Measurements from ENCODE around the gene CDH13. TPM values are rescaled to one million over a fixed set of nuclear protein-coding genes. Genes with fewer than 3 reads are reported as not detected.

The CDH13 gene
- total and polyA plus RNA-seq, 10 of the 15 experiments (the other 5 are each of a cell fraction or from before 2014, with no cell fraction given) = under 0.01 to 0.05 TPM; not detected in 8

DNA sequence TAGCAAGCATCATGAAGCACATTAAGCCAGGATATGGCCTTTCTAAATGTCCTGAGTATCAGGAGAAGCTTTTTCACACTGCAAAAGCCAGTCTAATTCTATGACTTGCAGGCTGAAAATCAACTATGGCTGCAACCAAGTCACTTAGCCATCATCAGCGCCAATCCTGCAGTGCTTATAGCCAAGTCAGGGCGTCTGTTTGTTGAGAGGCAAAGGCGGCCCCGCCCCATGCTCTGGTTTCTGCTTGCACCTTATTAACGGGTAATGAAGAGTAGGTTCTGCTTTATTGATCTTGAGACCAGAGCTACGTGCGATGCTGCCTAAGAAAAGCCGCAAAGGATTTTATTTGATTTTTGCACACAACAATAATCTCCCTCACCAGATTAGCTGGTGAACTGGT is 88.4 kb downstream of the CDH13 start:
- DNase-seq (ENCODE audit: low read depth, low spot score) (no peak), FAIRE-seq (no peak), ATAC-seq (no peak)
- H4K20me1 ChIP-seq (ENCODE audit: control insufficient read depth, insufficient read depth) = no peaks in the 10 kb centered on the region
- no peak overlapping the region for H2AFZ ChIP-seq (ENCODE audit: control insufficient read depth, low read depth, low read length)
- peaks cover 0 to 1% of the 10 kb centered on the region in 2 experiments; a peak in 2 of 4 replicates for H3K27me3 ChIP-seq (replicated peaks in 1 of 2; ENCODE audit: control insufficient read depth in 2 of 2, insufficient read depth in 2 of 2, low read length in 1 of 2)
- ChIA-PET POLR2A (no interaction called here), RAD21 (ENCODE audit: unreplicated experiment) (interaction anchor here (1.5 kb wide), 1 partner anchor 75 kb away, joined by 6 read pairs; no protein-coding TSS in a partner anchor), SMC1A (ENCODE audit: uncharacterized antibody, unreplicated experiment) (no interaction called here), CTCF (interaction anchor here (0.7 to 1.1 kb wide), 2 partner anchors 59 to 890 kb away, joined by 3 to 4 read pairs; no protein-coding TSS in a partner anchor)
- no peaks in the 10 kb centered on the region for H3K4me1 ChIP-seq (ENCODE audit: control insufficient read depth, insufficient read depth, low read length)
- no peak overlapping the region for H3K27ac ChIP-seq (ENCODE audit: control insufficient read depth, insufficient read depth)
- TF ChIP-seq, protein P1, sequence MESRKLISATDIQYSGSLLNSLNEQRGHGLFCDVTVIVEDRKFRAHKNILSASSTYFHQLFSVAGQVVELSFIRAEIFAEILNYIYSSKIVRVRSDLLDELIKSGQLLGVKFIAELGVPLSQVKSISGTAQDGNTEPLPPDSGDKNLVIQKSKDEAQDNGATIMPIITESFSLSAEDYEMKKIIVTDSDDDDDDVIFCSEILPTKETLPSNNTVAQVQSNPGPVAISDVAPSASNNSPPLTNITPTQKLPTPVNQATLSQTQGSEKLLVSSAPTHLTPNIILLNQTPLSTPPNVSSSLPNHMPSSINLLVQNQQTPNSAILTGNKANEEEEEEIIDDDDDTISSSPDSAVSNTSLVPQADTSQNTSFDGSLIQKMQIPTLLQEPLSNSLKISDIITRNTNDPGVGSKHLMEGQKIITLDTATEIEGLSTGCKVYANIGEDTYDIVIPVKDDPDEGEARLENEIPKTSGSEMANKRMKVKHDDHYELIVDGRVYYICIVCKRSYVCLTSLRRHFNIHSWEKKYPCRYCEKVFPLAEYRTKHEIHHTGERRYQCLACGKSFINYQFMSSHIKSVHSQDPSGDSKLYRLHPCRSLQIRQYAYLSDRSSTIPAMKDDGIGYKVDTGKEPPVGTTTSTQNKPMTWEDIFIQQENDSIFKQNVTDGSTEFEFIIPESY (IDR thresholded peaks at IDR 0.05) = no peak
- TF ChIP-seq FOS (IDR thresholded peaks at IDR 0.05; ENCODE audit: borderline replicate concordance, extremely low read depth, insufficient read length) (no peak), MTA2 (IDR thresholded peaks at IDR 0.05; ENCODE audit: low read depth) (no peak), ZNF217 (IDR thresholded peaks at IDR 0.05) (no peak), LARP7 (IDR thresholded peaks at IDR 0.05) (no peak), GABPA (IDR thresholded peaks at IDR 0.05; ENCODE audit: low read depth) (no peak), CBX5 (IDR thresholded peaks at IDR 0.05; ENCODE audit: low read depth) (no peak), CBX3 (IDR thresholded peaks at IDR 0.05; ENCODE audit: borderline replicate concordance, low read depth) (no peak), STAT1 (conservative IDR thresholded peaks at IDR 0.05) (no peak), POLR2A (IDR thresholded peaks at IDR 0.05; ENCODE audit: low read depth, low read length) (no peak), FOXM1 (IDR thresholded peaks at IDR 0.05; ENCODE audit: low read depth, low read length) (no peak), TCF7 (IDR thresholded peaks at IDR 0.05; ENCODE audit: borderline replicate concordance) (no peak), FOXK2 (IDR thresholded peaks at IDR 0.05) (no peak), POLR2AphosphoS2 (IDR thresholded peaks at IDR 0.05; ENCODE audit: low read depth, low read length) (no peak), RBBP5 (conservative IDR thresholded peaks at IDR 0.05) (no peak)
- TF ChIP-seq, protein P2, sequence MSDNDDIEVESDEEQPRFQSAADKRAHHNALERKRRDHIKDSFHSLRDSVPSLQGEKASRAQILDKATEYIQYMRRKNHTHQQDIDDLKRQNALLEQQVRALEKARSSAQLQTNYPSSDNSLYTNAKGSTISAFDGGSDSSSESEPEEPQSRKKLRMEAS (IDR thresholded peaks at IDR 0.05; ENCODE audit: low read depth, low read length) = no peak
- TF ChIP-seq, protein P3, sequence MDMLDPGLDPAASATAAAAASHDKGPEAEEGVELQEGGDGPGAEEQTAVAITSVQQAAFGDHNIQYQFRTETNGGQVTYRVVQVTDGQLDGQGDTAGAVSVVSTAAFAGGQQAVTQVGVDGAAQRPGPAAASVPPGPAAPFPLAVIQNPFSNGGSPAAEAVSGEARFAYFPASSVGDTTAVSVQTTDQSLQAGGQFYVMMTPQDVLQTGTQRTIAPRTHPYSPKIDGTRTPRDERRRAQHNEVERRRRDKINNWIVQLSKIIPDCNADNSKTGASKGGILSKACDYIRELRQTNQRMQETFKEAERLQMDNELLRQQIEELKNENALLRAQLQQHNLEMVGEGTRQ (IDR thresholded peaks at IDR 0.05; ENCODE audit: borderline replicate concordance, low read depth, low read length) = no peak
- TF ChIP-seq, protein P4, sequence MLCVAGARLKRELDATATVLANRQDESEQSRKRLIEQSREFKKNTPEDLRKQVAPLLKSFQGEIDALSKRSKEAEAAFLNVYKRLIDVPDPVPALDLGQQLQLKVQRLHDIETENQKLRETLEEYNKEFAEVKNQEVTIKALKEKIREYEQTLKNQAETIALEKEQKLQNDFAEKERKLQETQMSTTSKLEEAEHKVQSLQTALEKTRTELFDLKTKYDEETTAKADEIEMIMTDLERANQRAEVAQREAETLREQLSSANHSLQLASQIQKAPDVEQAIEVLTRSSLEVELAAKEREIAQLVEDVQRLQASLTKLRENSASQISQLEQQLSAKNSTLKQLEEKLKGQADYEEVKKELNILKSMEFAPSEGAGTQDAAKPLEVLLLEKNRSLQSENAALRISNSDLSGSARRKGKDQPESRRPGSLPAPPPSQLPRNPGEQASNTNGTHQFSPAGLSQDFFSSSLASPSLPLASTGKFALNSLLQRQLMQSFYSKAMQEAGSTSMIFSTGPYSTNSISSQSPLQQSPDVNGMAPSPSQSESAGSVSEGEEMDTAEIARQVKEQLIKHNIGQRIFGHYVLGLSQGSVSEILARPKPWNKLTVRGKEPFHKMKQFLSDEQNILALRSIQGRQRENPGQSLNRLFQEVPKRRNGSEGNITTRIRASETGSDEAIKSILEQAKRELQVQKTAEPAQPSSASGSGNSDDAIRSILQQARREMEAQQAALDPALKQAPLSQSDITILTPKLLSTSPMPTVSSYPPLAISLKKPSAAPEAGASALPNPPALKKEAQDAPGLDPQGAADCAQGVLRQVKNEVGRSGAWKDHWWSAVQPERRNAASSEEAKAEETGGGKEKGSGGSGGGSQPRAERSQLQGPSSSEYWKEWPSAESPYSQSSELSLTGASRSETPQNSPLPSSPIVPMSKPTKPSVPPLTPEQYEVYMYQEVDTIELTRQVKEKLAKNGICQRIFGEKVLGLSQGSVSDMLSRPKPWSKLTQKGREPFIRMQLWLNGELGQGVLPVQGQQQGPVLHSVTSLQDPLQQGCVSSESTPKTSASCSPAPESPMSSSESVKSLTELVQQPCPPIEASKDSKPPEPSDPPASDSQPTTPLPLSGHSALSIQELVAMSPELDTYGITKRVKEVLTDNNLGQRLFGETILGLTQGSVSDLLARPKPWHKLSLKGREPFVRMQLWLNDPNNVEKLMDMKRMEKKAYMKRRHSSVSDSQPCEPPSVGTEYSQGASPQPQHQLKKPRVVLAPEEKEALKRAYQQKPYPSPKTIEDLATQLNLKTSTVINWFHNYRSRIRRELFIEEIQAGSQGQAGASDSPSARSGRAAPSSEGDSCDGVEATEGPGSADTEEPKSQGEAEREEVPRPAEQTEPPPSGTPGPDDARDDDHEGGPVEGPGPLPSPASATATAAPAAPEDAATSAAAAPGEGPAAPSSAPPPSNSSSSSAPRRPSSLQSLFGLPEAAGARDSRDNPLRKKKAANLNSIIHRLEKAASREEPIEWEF (IDR thresholded peaks at IDR 0.05; ENCODE audit: insufficient replicate concordance, low read depth, low read length) = no peak
- BruUV-seq (replicated peaks) = no TSS peak
- H3K9ac ChIP-seq (ENCODE audit: control insufficient read depth, insufficient read depth, low read length) = no peak overlapping the region
- H3K36me3 ChIP-seq (ENCODE audit: control insufficient read depth in 2 of 2, insufficient read depth in 2 of 2, low read length in 1 of 2) = no peaks in the 10 kb centered on the region
- no peaks in the 10 kb centered on the region for H3K79me2 ChIP-seq (ENCODE audit: control insufficient read depth, insufficient read depth, low read length)
- no peak overlapping the region for H3K4me2 ChIP-seq (ENCODE audit: control insufficient read depth, insufficient read depth)
- in situ Hi-C loops (cut with MboI) = no loop called here
- intact Hi-C loops (cut with micrococcal nuclease; ENCODE audit: unreplicated experiment) = no loop called here
- H3K9me3 ChIP-seq (replicated peaks; ENCODE audit: control insufficient read depth, insufficient read depth, low read length) = no peaks in the 10 kb centered on the region
- H3K4me3 ChIP-seq = no peak overlapping the region
- 46% methylated on average over 8 of the region's 8 CpGs for WGBS (ENCODE audit: insufficient coverage, insufficient replicate concordance, low lambda C conversion rate, missing lambda C conversion rate)
